ENCODE measurements around the gene SPINK5.
"Not testable (repeated sequence)": the region's sequence is repeated elsewhere in the genome, so short reads cannot be mapped to it uniquely, and the experiment has no call there.

The SPINK5 gene, protein sequence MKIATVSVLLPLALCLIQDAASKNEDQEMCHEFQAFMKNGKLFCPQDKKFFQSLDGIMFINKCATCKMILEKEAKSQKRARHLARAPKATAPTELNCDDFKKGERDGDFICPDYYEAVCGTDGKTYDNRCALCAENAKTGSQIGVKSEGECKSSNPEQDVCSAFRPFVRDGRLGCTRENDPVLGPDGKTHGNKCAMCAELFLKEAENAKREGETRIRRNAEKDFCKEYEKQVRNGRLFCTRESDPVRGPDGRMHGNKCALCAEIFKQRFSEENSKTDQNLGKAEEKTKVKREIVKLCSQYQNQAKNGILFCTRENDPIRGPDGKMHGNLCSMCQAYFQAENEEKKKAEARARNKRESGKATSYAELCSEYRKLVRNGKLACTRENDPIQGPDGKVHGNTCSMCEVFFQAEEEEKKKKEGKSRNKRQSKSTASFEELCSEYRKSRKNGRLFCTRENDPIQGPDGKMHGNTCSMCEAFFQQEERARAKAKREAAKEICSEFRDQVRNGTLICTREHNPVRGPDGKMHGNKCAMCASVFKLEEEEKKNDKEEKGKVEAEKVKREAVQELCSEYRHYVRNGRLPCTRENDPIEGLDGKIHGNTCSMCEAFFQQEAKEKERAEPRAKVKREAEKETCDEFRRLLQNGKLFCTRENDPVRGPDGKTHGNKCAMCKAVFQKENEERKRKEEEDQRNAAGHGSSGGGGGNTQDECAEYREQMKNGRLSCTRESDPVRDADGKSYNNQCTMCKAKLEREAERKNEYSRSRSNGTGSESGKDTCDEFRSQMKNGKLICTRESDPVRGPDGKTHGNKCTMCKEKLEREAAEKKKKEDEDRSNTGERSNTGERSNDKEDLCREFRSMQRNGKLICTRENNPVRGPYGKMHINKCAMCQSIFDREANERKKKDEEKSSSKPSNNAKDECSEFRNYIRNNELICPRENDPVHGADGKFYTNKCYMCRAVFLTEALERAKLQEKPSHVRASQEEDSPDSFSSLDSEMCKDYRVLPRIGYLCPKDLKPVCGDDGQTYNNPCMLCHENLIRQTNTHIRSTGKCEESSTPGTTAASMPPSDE

DNA sequence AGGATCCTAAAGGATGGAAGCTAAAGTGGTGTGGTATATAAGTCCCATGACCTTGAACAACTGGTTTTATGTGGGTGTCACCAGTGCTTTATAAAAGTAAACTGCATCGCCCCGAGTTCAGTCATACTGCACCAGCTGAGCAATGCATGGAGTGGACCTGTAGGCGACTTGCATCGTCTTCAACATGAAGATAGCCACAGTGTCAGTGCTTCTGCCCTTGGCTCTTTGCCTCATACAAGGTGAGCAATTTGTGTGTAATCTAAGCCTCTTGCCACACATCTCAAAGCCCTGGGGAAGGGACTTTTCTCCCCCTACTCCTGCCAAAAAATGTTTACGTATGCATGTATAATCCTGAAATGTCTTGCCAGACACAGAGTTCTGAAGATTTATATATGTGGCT, at the start of gene SPINK5:
SPINK5 (plus strand) TSS at position 120 of the 400 bp plus-strand sequence; CDS start at position 185, 65 bp downstream.
- H3K27me3 ChIP-seq (ENCODE audit: control insufficient read depth, insufficient read depth, low read length): no peaks in the 10 kb centered on the region
- H3K4me3 ChIP-seq (ENCODE audit: low read depth, low read length): no peak within 1 kb of the TSS
- no peak within 1 kb of the TSS for H3K9ac ChIP-seq (ENCODE audit: low read depth, low read length)
- no peaks in the 10 kb centered on the region for H3K4me1 ChIP-seq (ENCODE audit: control insufficient read depth, insufficient read depth, low read length)
- H3K9me3 ChIP-seq (ENCODE audit: control insufficient read depth, insufficient read depth, low read length): no peaks in the 10 kb centered on the region
- H3K36me3 ChIP-seq (ENCODE audit: control insufficient read depth, insufficient read depth, low read length): no peaks in the 10 kb centered on the region

- H3K4me1 ChIP-seq (ENCODE audit: control insufficient read depth, insufficient read depth, low read length): no peaks in the 10 kb centered on the region
Measured at GRCh38 chr5:148014276-148014675, 49.5 kb upstream of the SPINK5 start.

DNA sequence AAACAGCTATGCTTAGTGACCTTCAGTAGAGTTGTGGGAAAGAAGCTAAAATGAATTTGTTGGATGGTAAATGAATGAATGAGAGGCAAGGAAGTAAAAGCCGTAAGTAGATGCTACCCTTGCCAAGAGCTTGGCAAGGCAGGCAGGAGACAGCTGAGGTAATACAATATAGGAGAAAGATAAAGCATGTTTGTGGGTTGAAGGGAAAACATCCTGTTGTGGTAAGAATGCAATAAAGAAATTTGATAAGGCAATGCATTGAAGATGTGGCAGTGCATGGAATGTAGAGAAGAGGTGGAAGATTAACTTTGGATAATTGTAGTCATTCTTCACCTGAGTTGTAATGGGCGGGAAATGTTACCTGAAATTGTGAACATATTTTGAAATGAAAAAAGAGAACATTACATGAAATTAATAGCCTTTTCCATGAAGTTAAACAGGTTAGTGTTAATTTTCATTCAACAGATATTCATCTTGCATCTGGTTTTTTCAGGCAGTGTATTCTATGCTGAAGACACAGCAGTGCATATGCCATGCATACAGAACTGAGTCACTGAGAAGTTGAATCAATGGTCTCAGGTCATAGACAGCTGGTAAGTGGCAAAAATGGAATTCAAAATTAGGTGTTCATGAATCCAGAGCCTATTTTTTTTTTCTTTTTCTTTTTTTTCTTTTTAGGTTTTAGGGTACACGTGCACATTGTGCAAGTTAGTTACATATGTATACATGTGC, 43.4 kb upstream of the SPINK5 start:
- no peaks in the 10 kb centered on the region for H3K9me3 ChIP-seq (ENCODE audit: control insufficient read depth, insufficient read depth, low read length)
- no peaks in the 10 kb centered on the region for H3K27me3 ChIP-seq (ENCODE audit: control insufficient read depth, insufficient read depth, low read length)
- no peaks in the 10 kb centered on the region for H3K4me1 ChIP-seq (ENCODE audit: control insufficient read depth, insufficient read depth, low read length)
- no peaks in the 10 kb centered on the region for H3K36me3 ChIP-seq (ENCODE audit: control insufficient read depth, insufficient read depth, low read length)
- no peak overlapping the region for H3K9ac ChIP-seq (ENCODE audit: low read depth, low read length)
- H3K4me3 ChIP-seq (ENCODE audit: low read depth, low read length): no peak overlapping the region

More at GRCh38 chr5:148014276-148014675, 49.5 kb upstream of the SPINK5 start:
- Histone ChIP-seq H3K27me3 (ENCODE audit: control insufficient read depth, insufficient read depth, low read length) (no peaks in the 10 kb centered on the region), H3K9ac (ENCODE audit: low read depth, low read length) (no peak overlapping the region), H3K36me3 (ENCODE audit: control insufficient read depth, insufficient read depth, low read length) (no peaks in the 10 kb centered on the region), H3K9me3 (ENCODE audit: control insufficient read depth, insufficient read depth, low read length) (no peaks in the 10 kb centered on the region), H3K4me3 (ENCODE audit: low read depth, low read length) (no peak overlapping the region)

DNA sequence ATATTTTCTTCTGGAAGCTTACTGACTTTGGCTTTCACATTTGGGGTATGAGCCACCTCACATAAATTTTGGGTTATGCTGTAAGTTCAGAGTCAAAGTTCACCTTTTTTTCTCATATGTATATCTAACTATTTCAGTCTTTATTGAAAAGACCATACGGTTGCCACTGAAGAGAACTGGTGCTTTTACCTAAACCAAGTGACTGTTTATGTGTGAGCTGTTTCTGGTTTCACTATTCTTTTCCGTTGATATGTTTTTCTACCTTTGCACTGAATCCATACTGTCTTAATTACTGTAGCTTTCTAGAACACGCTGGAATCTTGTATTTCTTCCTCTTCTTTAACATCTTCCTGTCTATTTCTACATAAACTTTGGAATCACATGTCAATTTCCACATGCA, 36.3 kb upstream of the SPINK5 start:
- H3K9ac ChIP-seq (ENCODE audit: low read depth, low read length): no peak overlapping the region
- no peaks in the 10 kb centered on the region for H3K4me1 ChIP-seq (ENCODE audit: control insufficient read depth, insufficient read depth, low read length)
- no peaks in the 10 kb centered on the region for H3K27me3 ChIP-seq (ENCODE audit: control insufficient read depth, insufficient read depth, low read length)

DNA sequence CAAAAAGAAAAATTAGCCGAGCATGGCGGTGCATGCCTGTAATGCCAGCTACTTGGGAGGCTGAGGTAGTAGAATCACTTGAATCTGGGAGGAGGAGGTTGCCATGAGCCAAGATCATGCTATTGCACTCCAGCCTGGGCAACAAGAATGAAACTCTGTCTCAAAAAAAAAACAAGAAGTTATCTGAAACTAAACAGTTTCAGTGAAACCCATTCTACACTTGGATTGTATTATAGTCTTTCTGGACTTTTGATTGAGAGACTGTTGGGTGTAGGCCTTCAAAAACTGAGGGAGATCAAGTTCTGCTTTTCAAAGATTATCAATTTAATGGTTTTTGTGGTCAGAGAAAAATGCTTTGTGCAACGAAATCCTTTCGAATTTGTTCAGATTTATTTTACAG, 34.6 kb upstream of the SPINK5 start:
- Histone ChIP-seq H3K9ac (ENCODE audit: low read depth, low read length) (no peak overlapping the region), H3K4me3 (ENCODE audit: low read depth, low read length) (no peak overlapping the region), H3K27me3 (ENCODE audit: control insufficient read depth, insufficient read depth, low read length) (no peaks in the 10 kb centered on the region), H3K36me3 (ENCODE audit: control insufficient read depth, insufficient read depth, low read length) (no peaks in the 10 kb centered on the region), H3K9me3 (ENCODE audit: control insufficient read depth, insufficient read depth, low read length) (no peaks in the 10 kb centered on the region), H3K4me1 (ENCODE audit: control insufficient read depth, insufficient read depth, low read length) (no peaks in the 10 kb centered on the region)

More for the DNA sequence above, 36.3 kb upstream of the SPINK5 start:
- Histone ChIP-seq H3K36me3 (ENCODE audit: control insufficient read depth, insufficient read depth, low read length) (no peaks in the 10 kb centered on the region), H3K4me3 (ENCODE audit: low read depth, low read length) (no peak overlapping the region), H3K9me3 (ENCODE audit: control insufficient read depth, insufficient read depth, low read length) (no peaks in the 10 kb centered on the region)

DNA sequence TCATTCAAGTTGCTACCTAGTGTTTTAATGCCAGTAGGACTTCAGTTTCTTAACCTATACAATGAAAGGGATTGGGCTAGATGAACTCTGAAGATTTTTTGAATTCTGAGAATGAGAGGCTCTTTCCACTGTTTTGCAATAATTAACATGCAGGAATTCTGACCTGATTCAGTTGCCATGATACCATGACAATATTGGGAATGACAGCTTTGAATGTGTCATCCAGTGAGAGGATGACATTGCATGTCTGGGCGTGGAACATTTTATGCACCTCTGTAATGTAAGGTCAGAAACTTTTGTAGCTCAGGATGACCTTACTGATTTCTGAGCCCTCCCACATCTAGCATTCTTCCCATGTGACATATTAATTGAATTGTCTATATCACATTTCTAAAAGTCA, 30.6 kb upstream of the SPINK5 start:
- Histone ChIP-seq H3K4me3 (ENCODE audit: low read depth, low read length) (no peak overlapping the region), H3K27me3 (ENCODE audit: control insufficient read depth, insufficient read depth, low read length) (no peaks in the 10 kb centered on the region), H3K4me1 (ENCODE audit: control insufficient read depth, insufficient read depth, low read length) (no peaks in the 10 kb centered on the region), H3K9ac (ENCODE audit: low read depth, low read length) (no peak overlapping the region), H3K9me3 (ENCODE audit: control insufficient read depth, insufficient read depth, low read length) (no peaks in the 10 kb centered on the region), H3K36me3 (ENCODE audit: control insufficient read depth, insufficient read depth, low read length) (no peaks in the 10 kb centered on the region)

- H3K9me3 ChIP-seq (ENCODE audit: control insufficient read depth, insufficient read depth, low read length): no peaks in the 10 kb centered on the region
- H3K36me3 ChIP-seq (ENCODE audit: control insufficient read depth, insufficient read depth, low read length): no peaks in the 10 kb centered on the region
- H3K27me3 ChIP-seq (ENCODE audit: control insufficient read depth, insufficient read depth, low read length): no peaks in the 10 kb centered on the region
- H3K9ac ChIP-seq (ENCODE audit: low read depth, low read length): no peak overlapping the region
- H3K4me1 ChIP-seq (ENCODE audit: control insufficient read depth, insufficient read depth, low read length): no peaks in the 10 kb centered on the region
- no peak overlapping the region for H3K4me3 ChIP-seq (ENCODE audit: low read depth, low read length)
Measured at GRCh38 chr5:148035676-148036075, 28.1 kb upstream of the SPINK5 start.

- Histone ChIP-seq H3K27me3 (ENCODE audit: control insufficient read depth, insufficient read depth, low read length) (no peaks in the 10 kb centered on the region), H3K4me3 (ENCODE audit: low read depth, low read length) (no peak overlapping the region), H3K9me3 (ENCODE audit: control insufficient read depth, insufficient read depth, low read length) (no peaks in the 10 kb centered on the region)
Measured at GRCh38 chr5:148042881-148043280, 20.9 kb upstream of the SPINK5 start.

GRCh38 chr5:148043705-148044104, 20.1 kb upstream of the SPINK5 start:
- Histone ChIP-seq H3K4me3 (ENCODE audit: low read depth, low read length) (no peak overlapping the region), H3K9ac (ENCODE audit: low read depth, low read length) (no peak overlapping the region), H3K9me3 (ENCODE audit: control insufficient read depth, insufficient read depth, low read length) (no peaks in the 10 kb centered on the region)

More at GRCh38 chr5:148042881-148043280, 20.9 kb upstream of the SPINK5 start:
- H3K4me1 ChIP-seq (ENCODE audit: control insufficient read depth, insufficient read depth, low read length): no peaks in the 10 kb centered on the region
- no peaks in the 10 kb centered on the region for H3K36me3 ChIP-seq (ENCODE audit: control insufficient read depth, insufficient read depth, low read length)
- no peak overlapping the region for H3K9ac ChIP-seq (ENCODE audit: low read depth, low read length)

GRCh38 chr5:148055160-148055559, 8.6 kb upstream of the SPINK5 start:
- not testable (repeated sequence) for H3K4me1 ChIP-seq (ENCODE audit: control insufficient read depth, insufficient read depth, low read length); H3K4me3 ChIP-seq (ENCODE audit: low read depth, low read length); H3K36me3 ChIP-seq (ENCODE audit: control insufficient read depth, insufficient read depth, low read length); H3K9ac ChIP-seq (ENCODE audit: low read depth, low read length); H3K27me3 ChIP-seq (ENCODE audit: control insufficient read depth, insufficient read depth, low read length)
- peaks cover 25% of the 10 kb centered on the region for H3K9me3 ChIP-seq (ENCODE audit: control insufficient read depth, insufficient read depth, low read length)

More at GRCh38 chr5:148043705-148044104, 20.1 kb upstream of the SPINK5 start:
- no peaks in the 10 kb centered on the region for H3K4me1 ChIP-seq (ENCODE audit: control insufficient read depth, insufficient read depth, low read length)
- no peaks in the 10 kb centered on the region for H3K27me3 ChIP-seq (ENCODE audit: control insufficient read depth, insufficient read depth, low read length)
- H3K36me3 ChIP-seq (ENCODE audit: control insufficient read depth, insufficient read depth, low read length): no peaks in the 10 kb centered on the region

- Histone ChIP-seq H3K9ac (ENCODE audit: low read depth, low read length) (no peak overlapping the region), H3K27me3 (ENCODE audit: control insufficient read depth, insufficient read depth, low read length) (no peaks in the 10 kb centered on the region), H3K4me1 (ENCODE audit: control insufficient read depth, insufficient read depth, low read length) (no peaks in the 10 kb centered on the region), H3K9me3 (ENCODE audit: control insufficient read depth, insufficient read depth, low read length) (peaks cover 16% of the 10 kb centered on the region), H3K4me3 (ENCODE audit: low read depth, low read length) (no peak overlapping the region), H3K36me3 (ENCODE audit: control insufficient read depth, insufficient read depth, low read length) (no peaks in the 10 kb centered on the region)
Measured at GRCh38 chr5:148060309-148060708, 3.5 kb upstream of the SPINK5 start.

Data from iPS-15b (cell line).